ENCODE measurements around the gene TNK2.
"Not testable (repeated sequence)": the region's sequence is repeated elsewhere in the genome, so short reads cannot be mapped to it uniquely, and the experiment has no call there.

TNK2 gene

GRCh38 chr3:195883160-195883559, 25.2 kb downstream of the TNK2 start:
- no peak for DNase-seq

- no peak for DNase-seq
Measured at GRCh38 chr3:195882002-195882441, 26.3 kb downstream of the TNK2 start.

GRCh38 chr3:195881276-195881988, 26.9 kb downstream of the TNK2 start:
- no peak for DNase-seq

DNA sequence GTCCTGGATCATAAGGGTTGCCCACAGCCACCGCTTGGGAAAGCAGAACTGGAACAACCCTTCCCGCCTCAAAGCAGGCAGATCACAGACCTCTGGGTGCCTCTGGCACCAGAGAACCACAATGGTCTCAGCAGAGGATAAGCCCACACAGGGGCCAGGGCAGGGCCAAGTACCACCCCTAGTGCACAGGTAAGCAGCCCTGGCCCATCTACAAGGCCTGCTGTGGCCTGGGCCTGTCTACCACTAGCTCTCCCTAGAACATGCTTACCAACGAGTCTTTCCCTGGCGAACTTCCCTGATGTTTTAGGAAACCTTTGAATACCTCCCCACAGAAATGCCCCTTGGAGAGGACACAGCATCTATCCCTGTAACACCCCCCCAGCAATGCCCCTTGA, 28.3 kb downstream of the TNK2 start:
- DNase-seq, result no peak

DNA sequence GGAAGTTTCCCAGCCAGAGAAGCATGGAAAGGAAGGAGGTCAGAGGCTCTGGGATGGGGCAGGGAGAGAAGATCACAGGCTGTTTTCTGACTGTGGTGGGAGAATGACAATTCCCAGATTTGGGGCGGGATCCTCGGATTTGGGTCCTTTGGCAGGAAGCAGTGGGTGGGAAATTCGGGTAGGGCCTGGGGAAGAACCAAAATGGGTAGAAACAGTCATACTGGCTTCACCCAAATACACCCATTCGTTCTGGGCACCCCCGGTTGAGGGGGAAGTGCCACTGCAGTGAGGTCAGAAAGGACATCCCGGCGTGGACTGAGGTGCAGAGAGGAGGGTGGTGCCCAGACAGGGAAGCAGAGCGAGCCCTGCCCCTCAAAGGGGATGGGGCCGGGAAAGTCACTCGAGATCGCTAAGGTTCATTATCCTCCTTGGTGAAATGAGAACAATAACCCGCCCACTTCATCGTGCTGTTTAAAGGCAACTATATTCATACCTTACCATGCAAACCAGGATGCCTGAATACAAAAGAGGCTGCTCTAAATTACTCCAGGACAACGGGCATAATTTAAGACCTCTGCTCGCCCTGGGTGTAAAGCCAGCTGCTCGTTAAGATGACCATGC, 28.8 kb downstream of the TNK2 start:
- no peak for DNase-seq

DNA sequence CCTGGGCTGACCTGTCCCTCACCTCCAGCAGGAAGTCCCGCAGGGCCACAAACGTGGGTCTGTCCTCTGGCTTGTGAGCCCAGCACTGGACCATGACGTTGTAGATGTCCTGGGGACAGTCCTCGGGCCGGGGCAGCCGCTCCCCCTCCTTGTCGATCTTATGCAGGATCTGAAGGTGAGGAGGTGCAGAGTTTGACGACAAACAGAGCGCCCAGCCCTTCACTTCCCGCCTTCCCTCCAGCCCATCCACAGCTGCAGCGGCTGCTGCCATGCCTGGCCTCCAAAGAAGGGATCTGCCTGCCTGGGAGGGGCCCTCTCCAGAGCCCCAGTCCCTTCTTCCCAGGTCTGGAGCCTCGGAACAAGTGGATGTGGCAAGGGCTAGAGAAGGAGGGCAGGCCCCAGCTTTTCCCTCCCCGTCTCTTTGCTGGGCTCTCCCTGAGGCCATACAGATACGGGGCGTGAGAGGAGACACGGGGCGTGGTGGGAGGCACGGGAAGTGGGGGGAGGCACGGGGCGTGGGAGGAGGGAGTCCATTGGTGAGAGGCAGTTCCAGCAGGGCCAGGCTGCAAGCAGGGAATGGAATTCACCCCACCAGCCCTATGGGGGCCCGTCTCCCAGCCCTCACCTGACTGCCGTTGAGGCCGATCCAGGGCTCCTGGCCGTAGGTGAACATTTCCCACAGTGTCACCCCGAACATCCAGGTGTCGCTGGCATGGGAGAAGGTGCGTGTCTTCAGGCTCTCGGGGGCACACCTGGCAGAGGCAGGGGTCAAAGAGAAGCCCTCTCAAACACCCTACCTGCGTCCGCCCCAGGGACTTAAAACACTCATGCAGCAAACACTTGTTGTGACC, 29.7 kb downstream of the TNK2 start:
- DNase-seq, result no peak

DNA sequence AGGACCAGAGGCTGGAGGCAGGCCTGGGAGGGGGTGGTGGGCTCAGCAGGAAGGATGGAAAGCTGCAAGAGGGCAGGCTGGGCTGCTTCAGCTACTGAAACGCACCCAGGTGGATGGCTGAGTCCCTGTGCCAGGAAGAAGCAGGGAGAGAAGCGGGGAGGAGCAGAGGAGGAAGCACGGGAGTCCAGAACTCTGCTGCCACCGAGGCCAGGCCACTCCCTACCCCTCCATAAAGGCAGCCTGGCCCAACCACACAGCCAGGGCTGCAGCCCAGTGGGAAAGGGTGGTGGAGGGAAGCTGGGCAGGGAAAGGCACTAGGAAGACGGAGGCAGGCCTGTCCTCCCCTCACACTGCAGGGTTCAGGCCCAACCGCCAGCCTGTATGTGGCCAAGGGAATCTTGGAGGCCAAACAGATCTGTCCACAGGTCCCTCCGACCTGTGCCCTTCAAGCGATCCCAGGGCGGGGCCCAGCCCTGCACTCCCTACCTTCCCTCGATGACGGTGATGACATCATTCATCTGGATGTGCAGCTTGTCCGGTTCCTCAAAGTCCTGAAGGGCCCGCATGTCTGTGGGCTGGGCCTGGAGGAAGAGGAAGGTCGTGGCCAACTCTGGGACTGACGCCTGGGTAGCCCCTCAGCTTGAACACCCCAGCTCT, 30.5 kb downstream of the TNK2 start:
- DNase-seq, result no peak

- DNase-seq, result no peak
Measured at GRCh38 chr3:195877136-195877715, 31.1 kb downstream of the TNK2 start.

- DNase-seq, result no peak
Measured at GRCh38 chr3:195876297-195877064, 31.9 kb downstream of the TNK2 start.

- no peak for DNase-seq
Measured at GRCh38 chr3:195875482-195876236, 32.7 kb downstream of the TNK2 start.

DNA sequence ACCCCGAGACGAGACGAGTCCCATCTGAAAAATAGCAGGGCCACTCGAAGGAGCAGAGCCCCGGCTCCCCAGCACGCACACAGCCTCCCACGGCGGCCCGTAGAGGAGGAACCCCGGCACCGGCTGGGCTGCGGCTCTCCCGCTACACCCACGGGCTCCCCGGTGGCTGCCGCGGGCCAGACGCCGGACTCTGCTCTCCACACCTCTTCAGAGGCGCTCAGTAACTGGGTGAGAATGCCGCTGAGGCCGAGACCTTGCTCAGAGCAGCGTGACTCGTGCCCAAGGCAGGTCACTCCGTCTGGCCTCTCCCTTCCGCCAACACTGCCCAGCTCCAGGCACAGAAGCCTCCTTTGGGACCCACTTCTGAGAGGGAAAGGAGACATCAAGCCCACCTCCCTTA, 34.4 kb downstream of the TNK2 start:
- DNase-seq, result no peak

GRCh38 chr3:195873281-195873887, 35.0 kb downstream of the TNK2 start:
- DNase-seq, result no peak

- no peak for DNase-seq
Measured at GRCh38 chr3:195872800-195873199, 35.6 kb downstream of the TNK2 start.

GRCh38 chr3:195872097-195872496, 36.3 kb downstream of the TNK2 start:
- no peak for DNase-seq

- DNase-seq, result not testable (repeated sequence)
Measured at GRCh38 chr3:195871686-195872085, 36.7 kb downstream of the TNK2 start.

- no peak for DNase-seq
Measured at GRCh38 chr3:195870937-195871336, 37.4 kb downstream of the TNK2 start.

DNA sequence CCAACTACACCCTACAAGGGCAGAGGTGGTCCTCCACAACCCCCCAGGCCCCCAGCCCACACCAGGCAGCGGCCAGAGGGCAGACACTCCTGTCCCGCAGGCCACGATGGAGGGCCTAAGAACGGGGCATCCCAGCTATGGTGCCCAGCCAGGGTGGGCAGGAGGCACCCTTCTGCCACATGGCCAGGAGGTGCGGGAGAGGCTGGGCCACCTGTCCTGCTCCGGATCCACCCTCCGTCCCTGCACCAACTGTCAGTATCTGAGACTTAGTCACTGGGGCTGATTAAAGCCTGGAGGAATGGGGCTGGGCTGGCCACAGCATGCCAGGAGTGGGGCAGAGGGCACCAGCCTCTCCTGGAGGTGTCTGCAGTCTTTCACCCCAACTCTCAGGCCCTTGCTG, 37.9 kb downstream of the TNK2 start:
- DNase-seq, result no peak

- DNase-seq, result no peak
Measured at GRCh38 chr3:195869413-195870001, 38.8 kb downstream of the TNK2 start.

- no peak for DNase-seq
Measured at GRCh38 chr3:195868866-195869412, 39.4 kb downstream of the TNK2 start.

GRCh38 chr3:195868336-195868865, 40.0 kb downstream of the TNK2 start:
- DNase-seq, result no peak

All from NCI-H1694 treated with DMSO at 0.1 percent for 48 hours (cell line).